Measurements from ENCODE around the gene GABRG3.

Gene GABRG3

DNA sequence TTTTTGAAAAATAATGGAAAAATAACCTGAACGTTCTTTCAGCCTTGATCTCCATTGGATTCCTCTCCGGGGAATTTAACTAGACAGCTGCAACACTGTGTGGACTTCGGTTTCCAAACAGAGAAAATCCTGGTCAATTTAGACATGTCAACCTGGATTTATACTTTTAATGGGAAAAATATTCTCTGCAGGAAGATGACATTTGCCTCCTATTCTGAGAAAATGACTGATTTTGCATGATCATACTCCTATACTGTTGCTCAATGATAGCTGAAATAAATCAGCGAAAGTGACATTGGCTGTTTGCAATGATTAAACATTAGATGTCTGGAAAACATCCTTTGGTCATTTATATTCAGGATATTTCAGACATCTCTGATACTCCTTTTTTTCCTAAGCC lies 94.8 kb downstream of the GABRG3 start:
- no peak for DNase-seq

DNA sequence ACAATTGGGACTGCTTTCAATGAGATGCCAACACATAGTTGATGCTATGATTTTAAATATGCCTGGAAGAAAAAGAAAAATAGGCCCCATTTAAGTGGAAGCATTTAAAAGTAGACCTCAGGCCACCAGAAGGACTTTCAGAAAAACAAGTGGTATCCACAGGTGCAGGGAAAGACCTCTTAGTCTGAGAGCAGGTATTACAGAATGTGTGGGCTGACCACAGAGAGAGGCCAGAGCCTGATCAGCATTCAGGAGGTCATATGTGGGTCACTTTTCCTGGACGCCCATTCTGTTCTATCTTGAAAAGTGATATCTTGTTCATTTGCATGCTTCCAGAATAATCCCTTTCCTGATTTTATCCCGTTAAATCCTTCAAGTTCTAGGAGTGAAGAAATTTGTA lies 95.5 kb downstream of the GABRG3 start:
- no peak for DNase-seq

DNA sequence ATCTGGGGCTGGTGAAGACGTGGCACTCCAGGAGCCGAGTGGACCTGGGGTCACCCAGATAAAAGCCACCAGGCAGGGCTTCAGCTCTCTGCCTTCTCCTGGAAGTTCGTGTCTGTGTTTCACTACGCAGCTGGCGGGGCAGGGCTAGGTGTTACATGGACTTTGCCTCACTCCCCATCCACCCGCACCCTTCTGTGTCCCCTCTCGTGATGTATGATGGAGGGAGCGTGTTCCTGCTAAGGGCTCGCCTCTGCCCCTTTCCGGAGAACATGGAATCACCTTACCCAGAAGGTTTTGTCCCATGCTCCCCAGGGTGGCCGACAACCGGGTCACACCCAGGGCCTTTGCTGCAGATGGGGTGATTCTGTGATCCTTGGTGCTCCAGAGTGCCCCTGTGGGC lies 96.2 kb downstream of the GABRG3 start:
- no peak for DNase-seq

DNA sequence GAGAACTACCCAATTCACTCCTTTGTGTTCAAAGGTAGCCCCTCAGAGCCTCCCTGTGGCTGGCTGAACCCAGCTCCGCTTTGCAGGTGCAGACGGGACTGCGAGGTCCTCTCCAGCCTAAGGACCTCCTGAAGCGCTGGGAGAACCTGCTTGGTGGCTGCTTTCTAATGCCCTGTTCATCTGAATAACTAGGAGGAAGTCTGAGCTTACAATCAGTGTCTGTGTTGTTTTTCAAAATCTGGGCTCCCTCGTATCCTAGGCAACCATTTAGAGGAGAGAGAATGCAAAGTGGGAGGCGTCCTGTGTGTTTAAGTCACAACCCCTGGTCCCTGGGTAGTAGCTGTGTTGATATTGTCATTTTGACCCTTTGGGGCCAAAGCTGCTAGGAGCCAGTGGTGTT lies 99.9 kb downstream of the GABRG3 start:
- no peak for DNase-seq

DNA sequence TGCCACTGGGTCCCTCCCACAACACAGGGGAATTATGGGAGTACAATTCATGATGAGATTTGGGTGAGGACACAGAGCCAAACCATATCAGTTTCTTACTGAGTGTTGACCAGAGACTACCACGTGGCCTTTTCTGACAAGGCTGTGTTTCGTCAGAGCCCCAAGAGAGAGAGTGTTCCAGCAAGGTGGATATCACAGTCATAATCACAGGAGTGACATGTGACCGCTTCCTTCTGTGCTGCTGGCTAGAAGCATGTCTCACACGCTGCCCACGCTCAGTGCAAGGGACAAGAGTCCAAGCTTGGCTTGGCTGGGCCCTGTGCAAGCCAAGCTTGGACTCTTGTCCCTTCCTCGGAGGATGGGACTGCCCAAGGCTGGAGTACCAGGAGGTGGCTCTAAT lies 103.2 kb downstream of the GABRG3 start:
- no peak for DNase-seq

DNA sequence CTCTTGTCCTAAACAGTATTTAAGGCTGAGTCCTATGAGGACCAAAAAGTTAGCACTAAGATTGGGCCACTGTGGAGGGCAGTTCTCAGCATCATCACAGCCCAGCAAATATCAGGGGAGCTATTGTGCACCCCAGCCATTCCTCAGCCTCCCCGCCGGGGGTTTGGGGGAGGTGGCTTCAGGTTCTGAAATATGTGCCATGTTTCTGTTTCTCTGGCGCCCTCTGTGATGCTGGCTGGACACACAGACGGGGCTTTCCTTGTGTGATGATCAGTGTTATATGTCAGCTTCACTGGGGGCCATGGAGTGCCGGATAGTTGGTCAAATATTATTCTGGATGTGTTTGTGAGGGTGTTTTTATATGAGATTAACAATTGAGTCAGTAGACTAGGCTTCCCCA lies 106.8 kb downstream of the GABRG3 start:
- DNase-seq: no peak

DNA sequence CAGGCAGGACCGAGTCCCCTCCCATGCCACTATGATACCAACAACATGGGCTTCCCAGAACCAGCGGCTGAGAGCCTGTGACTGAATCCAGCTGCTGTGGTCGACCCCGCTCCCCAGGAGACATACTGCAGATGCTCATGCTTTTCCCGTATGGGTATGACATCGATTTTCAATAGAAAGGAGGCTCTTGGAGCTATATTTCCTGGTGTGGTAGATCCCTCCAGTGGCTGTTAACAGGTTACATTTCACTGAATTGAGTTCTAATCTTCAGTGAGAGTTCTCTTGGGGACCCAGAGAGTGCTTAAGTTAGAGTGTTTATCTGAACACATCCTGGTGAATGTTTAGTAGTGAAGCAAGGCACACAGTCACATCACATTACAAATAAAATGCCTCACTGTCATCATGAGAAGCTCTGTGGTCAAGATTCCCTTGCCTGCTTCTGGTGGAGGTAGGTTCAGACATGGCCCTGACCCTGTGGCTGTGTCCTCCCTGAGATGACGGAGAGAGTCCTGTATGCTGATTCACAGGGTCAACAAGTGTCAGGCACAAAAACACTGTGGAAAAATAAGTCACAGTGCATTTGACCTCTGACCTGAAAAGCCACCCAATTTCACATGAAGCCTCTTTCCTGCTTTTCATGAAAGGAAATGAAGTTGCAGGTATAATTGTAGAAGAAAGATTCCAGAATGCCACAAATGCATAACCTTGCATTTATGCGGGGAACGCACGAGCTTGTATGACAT lies 110.9 kb downstream of the GABRG3 start:
- no peak for DNase-seq

DNA sequence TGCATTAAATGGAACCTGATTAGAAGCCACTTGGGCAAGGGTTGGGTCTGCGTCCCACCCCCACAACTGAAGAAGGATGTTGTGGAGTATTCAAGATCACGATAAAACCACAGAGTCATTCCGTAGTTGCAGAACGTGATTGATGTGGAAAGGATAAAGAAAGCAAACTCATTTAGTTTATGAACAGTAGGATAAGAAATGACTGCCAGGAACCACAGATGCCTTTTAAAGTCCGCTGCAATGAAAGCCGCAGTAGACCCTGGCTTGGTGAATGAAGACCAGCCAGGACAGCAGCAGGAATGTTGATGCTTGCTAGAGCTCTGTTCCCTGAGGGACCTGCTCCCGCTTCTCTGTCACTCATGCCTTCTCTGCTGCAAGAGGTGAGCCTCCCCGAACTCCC lies 111.5 kb downstream of the GABRG3 start:
- DNase-seq: no peak

DNA sequence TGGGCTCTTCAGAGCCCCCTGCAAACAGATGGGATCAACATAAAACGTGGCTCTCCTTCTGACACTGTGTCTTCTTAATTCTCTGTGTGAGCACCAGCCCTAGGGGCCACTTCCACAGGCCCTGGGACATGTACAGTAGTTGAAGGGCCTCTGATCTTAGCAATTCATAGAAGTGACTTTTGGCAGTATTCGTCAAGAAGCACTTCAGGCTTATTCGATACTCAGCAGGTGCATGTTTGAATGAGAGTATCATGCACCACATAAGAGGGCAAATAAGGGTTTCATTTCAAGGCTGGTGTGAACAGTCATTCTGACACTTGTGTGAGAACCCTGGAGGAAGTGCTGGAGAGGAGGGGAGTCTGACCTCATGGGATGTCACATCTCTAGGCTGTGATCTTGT lies 113.9 kb downstream of the GABRG3 start:
- no peak for DNase-seq

DNA sequence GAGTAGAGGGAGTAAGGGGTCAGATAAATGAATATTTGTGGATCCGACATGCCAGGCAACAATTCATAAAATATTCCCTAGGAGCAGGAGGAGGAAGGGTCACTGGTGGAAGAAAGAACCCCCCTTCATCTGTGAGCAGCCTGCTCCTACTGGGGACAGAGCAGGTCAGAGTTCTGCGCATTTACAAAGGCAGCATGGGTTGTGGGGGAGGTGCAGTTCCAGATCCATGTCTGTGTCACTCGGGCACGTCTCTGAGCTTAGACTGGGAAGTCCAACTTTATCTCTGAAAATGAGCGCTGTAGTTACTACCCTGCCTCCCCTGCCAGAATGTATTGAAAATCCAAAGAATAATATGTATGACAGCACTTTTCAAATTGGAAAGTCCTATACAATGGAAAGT lies 115.2 kb downstream of the GABRG3 start:
- DNase-seq: no peak

DNA sequence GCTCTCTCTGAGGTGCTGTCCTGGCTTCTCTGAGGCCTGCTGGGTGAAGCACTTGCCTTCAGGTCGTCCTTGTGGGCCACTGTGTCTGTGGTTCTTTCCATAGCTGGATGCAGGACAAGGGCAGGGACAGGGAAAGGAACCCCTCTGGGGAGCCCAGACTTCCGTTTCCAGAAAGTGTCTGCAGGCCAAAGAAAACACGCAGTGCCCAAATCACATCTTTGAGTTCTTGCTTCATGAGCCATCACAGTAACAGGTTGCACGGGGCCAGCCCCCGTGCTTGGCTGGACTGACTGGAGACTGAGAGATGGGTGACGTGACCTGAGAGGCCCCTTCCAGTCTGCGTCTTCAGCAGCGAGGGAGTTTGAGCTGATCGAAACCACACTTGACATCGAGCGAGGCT lies 115.8 kb downstream of the GABRG3 start:
- DNase-seq: no peak

DNA sequence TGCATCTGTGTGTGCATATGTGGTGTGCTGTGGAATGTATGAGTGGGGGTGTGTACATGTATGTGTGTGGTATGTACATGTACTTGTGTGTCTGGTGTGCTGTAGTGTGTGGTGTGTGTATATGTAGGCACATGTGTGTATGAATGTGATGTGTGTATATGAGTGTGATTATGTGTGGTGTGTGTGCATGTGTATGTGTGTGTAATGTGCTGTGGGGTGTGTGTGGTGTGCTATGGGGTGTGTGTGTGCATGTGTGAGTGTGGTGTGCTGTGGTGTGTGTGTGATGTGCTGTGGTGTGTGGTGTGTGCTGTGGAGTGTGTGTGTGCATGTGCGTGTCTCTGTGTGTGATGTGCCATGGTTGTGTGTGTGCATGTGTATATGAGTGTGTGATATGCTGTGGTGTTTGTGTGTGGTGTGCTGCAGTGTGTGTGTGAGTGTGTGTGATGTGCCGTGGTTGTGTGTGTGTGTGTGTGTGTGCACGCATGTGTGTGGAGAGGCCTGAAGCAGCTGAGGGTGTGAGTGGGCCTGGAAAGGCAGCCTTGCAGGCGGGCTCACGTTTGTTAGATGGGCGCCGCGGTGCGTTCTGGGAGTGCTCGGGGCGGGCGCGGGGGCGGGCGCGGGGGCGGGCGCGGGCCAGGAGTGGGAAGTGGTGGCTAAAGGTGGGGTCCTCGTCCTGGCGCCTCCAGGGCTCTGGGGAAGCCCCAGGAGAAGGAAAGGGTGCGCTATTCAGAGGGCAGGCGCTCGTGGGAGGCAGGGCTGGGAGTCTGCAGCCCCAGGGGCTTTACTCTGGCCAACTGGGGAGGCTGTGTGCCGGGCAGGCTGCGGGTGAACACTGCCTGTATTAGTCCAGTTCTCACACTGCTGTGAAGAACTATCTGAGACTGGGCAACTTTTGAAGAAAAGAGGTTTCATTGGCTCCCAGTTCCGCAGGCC lies 116.9 kb downstream of the GABRG3 start:
- no peak for DNase-seq

DNA sequence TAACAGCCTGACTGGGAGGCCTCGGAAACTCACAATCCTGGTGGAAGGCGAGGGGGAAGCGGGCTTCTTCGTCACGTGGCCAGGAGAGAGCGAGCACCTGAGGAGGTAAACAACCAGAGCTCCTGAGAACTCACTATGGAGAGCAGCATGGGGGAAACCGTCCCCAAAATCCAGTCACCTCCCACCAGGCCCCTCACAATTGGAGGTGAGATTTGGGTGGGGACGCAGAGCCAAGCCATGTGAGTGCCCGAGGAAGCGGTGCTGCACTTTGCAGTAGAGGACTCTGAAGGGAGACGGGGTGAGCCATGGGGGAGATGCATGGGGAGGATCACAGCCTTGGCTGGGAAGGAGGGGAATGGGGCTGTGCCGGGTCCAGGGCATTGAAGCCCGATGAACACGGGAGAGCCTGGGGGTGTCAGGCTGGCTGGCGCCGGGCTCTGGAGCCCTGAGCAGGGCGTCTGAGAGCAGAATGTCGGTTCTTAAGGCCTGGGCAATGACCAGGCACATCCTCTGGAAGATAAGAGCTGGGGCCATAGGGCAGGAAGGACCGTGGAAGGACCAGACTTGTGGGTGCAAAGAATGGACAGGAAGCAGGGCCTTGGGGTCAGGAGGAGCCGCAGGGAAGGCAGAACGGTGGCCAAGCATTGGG lies 117.7 kb downstream of the GABRG3 start:
- no peak for DNase-seq

DNA sequence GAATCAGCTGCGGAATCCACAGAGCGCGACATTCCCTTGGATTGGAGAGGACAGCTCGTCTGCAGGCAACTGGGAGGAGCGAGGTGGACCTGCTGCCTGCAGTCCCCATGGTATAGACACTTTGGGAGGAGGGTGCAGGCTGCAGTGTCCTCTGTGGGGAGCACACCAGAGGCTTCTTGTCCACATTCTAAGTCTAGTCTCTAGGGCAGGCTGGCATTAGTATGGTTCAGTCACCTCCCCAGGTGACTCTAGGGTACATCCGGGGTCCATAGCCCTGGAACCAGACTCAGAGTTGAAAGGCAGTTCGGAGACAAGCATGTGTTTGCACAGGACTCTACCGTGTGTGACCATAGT lies 118.2 kb downstream of the GABRG3 start:
- no peak for DNase-seq

DNA sequence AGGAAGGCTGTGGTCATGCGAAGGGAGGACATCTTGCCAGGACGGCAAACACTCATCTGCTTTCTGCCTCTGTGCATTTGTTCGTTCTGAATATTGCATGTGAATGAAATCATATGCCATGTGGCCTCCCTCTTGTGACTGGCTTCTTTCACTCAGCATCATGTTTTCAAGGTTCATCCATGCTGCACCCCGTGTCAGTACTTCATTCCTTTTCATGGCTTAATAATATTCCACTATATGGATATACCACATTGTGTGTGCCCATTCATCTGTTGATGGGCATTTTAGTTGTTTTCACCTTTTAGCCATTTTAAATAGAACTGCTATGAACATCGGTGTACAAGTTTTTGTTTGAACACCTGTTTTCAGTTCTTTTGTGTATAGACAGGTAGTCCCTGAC lies 118.7 kb downstream of the GABRG3 start:
- DNase-seq: no peak

DNA sequence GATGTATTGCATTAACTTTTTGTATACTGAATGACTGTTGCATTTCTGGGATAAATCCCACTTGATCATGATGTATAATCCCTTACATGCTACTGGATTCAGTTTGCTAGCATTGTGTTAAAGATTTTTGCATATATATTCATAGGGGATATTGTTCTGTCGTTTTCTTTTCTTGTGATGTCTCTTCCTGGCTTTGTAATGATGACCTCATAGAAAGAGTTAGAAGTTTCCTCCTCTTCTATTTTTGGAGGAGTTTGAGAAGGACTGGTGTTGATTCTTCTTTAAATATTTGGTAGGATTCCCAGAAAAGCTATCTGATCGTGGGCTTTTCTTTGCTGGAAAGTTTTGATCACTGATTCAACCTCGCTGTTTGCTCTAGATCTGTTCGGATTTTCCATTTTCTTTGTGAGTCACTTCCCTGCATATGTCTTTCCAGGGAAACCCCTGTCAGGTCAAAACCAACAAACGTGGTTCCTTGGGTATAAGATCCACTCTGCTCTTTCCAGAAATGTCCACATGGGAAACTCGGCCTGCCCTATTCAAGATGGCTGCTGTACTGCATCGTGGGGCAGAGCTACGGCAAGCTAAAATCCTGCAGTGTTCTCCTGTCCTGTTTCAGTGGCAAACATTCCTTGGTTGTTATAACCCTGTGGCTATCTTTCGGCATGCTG lies 120.4 kb downstream of the GABRG3 start:
- no peak for DNase-seq

DNA sequence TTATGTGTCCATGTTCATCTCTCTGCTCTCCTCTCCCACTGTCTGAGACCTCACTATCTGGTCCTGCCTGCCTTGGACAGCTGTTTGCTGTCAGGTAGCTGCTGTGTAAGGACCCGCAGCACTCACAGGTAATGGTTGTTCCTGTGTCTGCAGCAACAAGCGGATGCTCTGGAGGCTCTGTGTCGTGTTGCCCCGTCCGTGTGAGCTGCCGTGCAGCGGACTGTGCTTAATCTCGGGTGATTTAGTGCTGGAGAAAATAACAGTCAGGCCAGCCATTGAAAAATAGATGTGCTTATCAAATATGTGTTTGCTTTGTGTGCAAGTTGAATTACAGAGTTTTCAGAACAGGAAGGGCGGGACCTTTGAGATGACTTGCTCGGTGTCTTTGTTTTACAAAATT lies 121.4 kb downstream of the GABRG3 start:
- DNase-seq: no peak

DNA sequence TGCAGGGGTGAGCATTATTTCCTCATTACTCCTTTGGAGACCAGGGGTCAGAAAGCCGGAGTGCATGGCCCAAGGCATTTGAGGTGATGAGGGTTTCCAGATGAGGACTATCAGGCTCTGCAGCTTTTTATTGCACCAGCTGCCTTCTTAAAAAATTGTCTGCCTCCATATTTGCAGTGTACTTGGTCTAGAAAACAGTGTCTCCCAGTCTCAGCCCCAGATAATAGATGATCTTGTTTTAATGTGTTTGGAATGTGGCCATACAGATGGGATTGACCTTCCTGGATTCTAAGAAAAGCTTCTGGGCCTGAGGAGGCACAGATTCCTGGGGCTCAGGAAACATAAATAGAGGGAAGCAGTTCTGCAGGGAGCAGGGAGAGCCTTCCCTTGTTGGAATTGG lies 123.3 kb downstream of the GABRG3 start:
- DNase-seq: no peak

DNA sequence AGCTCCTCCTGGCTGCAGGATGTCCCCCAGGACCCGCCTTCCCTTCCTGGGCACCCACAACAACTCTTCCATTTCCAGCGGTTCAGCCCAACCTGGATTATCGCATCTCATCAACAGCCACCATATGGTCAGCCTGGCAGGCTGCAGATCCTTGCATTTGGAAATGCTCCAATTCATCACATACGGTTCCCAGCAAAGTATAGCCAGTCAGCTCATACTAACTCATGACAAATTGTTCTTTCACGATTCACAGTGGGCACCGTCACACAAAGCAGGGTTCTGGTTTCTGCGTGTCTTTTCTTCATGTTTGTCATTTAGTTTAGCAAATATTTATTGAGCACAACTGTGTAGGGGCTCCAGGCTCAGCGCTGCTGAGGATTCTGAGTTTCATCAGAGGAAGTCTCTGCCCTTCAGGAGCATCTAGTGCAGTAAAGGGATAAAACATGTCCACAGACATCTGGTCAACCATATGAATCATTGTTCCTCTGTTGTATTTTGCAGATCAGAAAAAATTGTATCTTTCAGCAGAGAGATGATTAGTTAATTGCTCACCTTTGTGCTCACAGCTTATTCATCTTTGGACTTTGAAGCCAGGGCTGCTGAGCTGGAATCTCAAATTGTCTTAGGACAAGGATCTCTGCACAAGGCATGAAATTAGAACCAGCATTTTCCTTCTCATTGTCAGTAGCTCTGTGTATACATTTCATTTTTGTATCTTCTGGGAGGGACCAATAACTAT lies 125.1 kb downstream of the GABRG3 start:
- no peak for DNase-seq

DNA sequence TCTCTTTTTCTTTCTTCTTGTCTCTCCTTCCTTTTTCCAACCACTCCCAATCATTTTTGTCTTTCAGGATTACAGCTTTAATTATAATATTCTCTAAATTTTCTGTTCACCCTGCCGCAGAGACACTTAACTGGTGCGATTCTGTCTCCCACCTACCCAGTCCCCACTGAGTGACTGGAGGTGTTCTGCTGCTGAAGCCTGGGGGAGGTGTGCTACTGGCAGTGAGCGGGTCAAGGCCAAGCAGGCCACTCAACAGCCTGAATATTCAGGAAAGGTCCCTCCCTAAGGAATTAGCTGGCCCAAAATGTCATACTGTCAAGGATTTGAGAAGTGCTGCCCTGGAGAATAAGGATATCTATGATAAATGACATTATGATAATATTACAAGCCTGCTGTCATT lies 126.5 kb downstream of the GABRG3 start:
- no peak for DNase-seq

DNA sequence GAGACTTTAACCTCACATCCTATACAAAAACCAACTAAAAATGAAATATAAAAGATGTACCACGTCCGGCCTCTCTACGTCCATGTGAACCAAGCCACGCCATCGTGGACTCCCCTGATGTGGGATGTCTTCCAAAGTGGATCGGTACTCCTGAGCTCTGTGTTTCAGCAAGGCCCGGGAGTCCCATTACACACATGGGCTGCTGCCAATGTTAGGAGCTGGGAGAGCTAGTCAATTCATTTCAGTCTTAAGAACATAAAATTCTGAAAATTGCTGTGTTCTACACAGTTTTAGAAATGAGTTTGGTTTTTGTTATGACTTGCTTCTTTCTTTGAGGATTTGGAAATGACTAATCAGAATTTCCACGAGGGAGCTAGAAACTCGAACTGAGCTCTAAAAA lies 131.0 kb downstream of the GABRG3 start:
- DNase-seq: no peak

DNA sequence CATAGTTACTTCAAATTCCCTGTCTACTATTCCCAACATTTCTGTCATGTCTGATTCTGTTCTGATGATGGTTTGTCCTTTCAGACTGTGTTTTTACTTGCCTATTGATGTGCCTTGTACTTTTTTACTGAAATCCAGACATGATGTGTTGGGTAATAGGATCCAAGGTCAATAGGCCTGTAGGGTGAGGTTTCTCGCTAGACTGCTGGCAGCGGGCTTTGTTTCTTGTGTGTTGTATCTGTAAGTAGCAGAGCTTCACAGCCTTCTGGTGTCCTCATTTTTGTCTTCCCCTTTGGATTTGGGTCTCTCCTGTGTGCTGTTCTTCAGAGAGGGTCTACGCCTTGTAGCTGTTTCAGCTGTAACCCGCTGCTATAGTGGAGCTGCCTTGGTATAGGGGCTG lies 140.3 kb downstream of the GABRG3 start:
- no peak for DNase-seq

DNA sequence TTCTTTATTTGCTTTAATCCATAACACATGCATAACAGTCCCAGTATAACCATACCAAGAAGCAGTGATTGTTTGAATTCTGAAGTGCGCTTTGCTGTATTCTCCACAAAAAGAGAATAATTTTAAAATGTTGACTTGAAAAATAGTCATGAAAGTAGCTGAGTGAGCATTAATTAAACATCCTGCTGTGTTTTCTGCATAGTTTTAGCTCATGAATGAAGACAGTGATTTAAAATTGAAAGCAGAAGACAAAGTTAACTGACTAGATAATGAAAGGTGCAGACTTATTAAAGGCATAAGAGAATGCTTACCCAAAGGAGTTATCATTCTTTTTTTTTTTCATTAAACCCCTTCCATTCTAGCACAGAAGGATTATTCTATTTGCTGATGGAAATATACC lies 143.5 kb downstream of the GABRG3 start:
- no peak for DNase-seq
